ENCODE data around the gene FAM83C. TPM values are rescaled to one million over a fixed set of nuclear protein-coding genes. Genes with fewer than 3 reads are reported as not detected.

The FAM83C gene
- total RNA-seq, 2 experiments from 2014 or later, result not detected

DNA sequence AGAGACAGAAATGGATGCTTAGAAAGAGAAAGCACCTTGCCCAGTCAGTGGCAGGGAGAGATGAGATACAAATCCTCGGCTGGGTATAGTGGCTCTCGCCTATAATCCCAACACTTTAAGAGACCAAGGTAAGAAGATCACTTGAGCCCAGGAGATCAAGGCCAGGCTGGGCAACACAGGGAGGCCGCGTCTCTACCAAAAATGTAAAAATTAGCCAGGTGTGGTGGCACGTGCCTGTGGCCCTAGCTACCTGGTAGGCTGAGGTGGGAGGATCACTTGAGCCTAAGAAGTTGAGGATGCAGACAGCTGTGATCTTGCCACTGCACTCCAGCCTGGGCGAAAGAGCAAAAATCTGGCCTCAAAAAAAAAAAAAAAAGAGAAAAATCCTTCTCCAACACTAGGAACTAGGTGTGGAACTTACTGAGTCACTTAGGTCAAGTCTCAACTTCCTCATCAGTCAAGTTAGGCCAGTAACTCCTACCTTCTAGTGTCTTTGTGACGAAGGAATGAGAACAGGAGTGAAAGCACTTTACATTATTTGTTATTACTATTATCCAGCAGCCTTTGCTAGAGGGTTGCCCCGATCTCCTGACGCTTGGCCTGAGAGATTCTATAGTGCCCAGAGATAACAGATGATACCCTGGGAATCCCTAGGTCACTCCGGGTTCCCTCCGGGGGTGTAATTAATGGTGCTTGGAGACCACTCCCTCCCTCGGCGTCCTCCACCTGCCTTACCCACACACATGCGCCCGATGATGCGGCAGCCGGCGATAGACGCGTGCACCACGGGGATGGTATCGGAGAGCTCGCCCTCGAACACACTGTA is 8.6 kb downstream of the FAM83C start:
- Histone ChIP-seq H4K20me1 (ENCODE audit: insufficient read depth, low read length) (no peaks in the 10 kb centered on the region), H3K9me3 (ENCODE audit: low read length) (no peaks in the 10 kb centered on the region), H2AFZ (ENCODE audit: low read length) (peak overlapping the region; percentile 100; the same call in 1 of the 2 replicates), H3K4me1 (ENCODE audit: insufficient read depth, low read length, poor library complexity, severe bottlenecking) (peaks cover 15% of the 10 kb centered on the region), H3K4me2 (ENCODE audit: low read length) (peak overlapping the region; percentile 92), H3K9me2 (ENCODE audit: insufficient read depth, low read length) (no peaks in the 10 kb centered on the region), H3K36me3 (ENCODE audit: insufficient read depth, low read length) (peaks cover 45% of the 10 kb centered on the region), H3K4me3 (ENCODE audit: low read depth, low read length, poor library complexity, severe bottlenecking) (peak overlapping the region; percentile 99), H3K79me2 (ENCODE audit: insufficient read depth, low read depth, low read length) (peaks cover 29% of the 10 kb centered on the region), H3K27ac (ENCODE audit: low read depth, low read length, poor library complexity, severe bottlenecking) (peak overlapping the region; percentile 33)
- no peak for TF ChIP-seq EZH2phosphoT487 (IDR thresholded peaks at IDR 0.05; ENCODE audit: borderline replicate concordance, low read depth, low read length)
- TF ChIP-seq CTCF (conservative IDR thresholded peaks at IDR 0.05; ENCODE audit: low read length), result no peak
- intact Hi-C loops (cut with micrococcal nuclease; ENCODE audit: unreplicated experiment), result no loop called here
- POLR2A ChIA-PET, result interaction anchor here (0.5 to 1.1 kb wide), 5 partner anchors 27 to 272 kb away, joined by 3 to 4 read pairs (median 3); no protein-coding TSS in a partner anchor
- CTCF ChIA-PET (ENCODE audit: unreplicated experiment), result interaction anchor here (0.6 to 1.3 kb wide), 2 partner anchors 12 to 14 kb away, joined by 3 to 4 read pairs; no protein-coding TSS in a partner anchor
- TSS peak; percentile 77 for BruUV-seq (replicated peaks)
- DNase-seq (ENCODE audit: low spot score), result no peak

- Histone ChIP-seq H3K4me3 (ENCODE audit: low read depth, low read length, poor library complexity, severe bottlenecking) (no peak overlapping the region), H3K9me2 (ENCODE audit: insufficient read depth, low read length) (no peaks in the 10 kb centered on the region), H3K9me3 (ENCODE audit: low read length) (no peaks in the 10 kb centered on the region), H3K4me1 (ENCODE audit: insufficient read depth, low read length, poor library complexity, severe bottlenecking) (peaks cover 27% of the 10 kb centered on the region), H4K20me1 (ENCODE audit: insufficient read depth, low read length) (no peaks in the 10 kb centered on the region), H2AFZ (ENCODE audit: low read length) (no peak overlapping the region), H3K4me2 (ENCODE audit: low read length) (no peak overlapping the region), H3K36me3 (ENCODE audit: insufficient read depth, low read length) (peaks cover 56% of the 10 kb centered on the region), H3K79me2 (ENCODE audit: insufficient read depth, low read depth, low read length) (peaks cover 36% of the 10 kb centered on the region), H3K27ac (ENCODE audit: low read depth, low read length, poor library complexity, severe bottlenecking) (no peak overlapping the region)
- CTCF ChIA-PET (ENCODE audit: unreplicated experiment), result no interaction called here
- no peak for DNase-seq (ENCODE audit: low spot score)
- POLR2A ChIA-PET, result no interaction called here
- TF ChIP-seq CTCF (conservative IDR thresholded peaks at IDR 0.05; ENCODE audit: low read length) (no peak), EZH2phosphoT487 (IDR thresholded peaks at IDR 0.05; ENCODE audit: borderline replicate concordance, low read depth, low read length) (no peak)
- intact Hi-C loops (cut with micrococcal nuclease; ENCODE audit: unreplicated experiment), result no loop called here
- no TSS peak for BruUV-seq (replicated peaks)
These were observed 10.6 kb downstream of the FAM83C start for GRCh38 chr20:35281506-35282101.

Data from OCI-LY7 (cell line).